GM21367 (cell line): ENCODE results near the gene PTRHD1.
"Not testable (repeated sequence)": the region's sequence is repeated elsewhere in the genome, so short reads cannot be mapped to it uniquely, and the experiment has no call there.

Source experiments
- ATAC-seq: cut with Tn5 transposase; IDR thresholded peaks from one replicate; pipeline ENCODE4 v1.9.1; 2021; ENCODE audit not compliant: unreplicated experiment

Gene PTRHD1

DNA sequence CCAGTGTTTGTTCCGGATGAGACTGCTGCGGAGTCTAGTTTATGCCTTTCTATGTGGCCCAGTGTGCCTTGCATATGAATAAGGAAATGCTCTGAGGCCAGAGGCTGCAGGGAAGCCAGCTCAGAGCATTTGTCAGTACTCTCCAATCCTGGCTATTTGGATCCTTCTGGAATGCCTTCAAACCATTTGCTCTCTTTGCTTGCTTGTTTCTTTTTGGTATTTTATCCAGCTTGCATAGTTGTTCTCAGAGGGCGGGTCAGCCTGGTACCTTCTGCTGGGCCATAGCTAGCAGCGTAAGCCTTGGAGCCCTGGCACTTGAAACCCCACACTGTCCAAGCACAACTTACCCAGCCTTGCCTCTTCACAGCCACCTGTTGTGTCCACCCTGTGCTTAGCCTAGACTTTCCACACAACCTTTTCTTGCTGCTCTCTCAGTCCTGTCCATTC is 20.5 kb upstream of the PTRHD1 start:
- no peak for ATAC-seq

DNA sequence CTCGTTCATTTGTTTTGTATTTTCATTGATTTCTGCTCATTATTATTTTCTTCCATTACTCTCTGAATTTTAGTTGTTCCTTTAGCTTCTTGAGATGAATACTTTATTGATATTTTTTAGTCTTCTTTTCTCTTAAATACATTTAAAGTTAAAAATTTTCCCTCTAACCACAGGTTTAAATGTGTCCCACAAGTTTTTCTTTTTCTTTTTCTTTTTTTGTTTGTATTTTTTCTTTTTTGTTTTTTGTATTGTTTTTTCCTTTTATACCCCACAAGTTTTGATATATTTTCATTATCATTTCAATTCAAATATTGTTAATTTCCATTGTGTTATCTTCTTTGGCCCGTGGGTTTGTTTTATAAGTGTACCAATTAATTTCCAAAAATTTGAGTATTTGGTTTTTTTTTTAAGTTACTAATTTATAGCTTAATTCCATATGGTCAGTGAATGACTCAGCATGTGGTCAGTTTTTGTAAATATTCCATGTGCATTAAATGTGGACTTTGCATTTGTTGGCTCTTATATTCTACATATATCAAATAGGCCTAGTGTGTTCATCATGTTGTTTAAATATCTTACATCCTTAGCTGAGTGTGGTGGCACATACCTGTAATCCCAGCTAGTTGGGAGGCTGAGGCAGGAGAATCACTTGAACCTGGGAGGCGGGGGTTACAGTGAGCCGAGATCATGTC is 16.3 kb upstream of the PTRHD1 start:
- no peak for ATAC-seq

GRCh38 chr2:24806661-24807036 is 13.5 kb upstream of the PTRHD1 start:
- no peak for ATAC-seq

DNA sequence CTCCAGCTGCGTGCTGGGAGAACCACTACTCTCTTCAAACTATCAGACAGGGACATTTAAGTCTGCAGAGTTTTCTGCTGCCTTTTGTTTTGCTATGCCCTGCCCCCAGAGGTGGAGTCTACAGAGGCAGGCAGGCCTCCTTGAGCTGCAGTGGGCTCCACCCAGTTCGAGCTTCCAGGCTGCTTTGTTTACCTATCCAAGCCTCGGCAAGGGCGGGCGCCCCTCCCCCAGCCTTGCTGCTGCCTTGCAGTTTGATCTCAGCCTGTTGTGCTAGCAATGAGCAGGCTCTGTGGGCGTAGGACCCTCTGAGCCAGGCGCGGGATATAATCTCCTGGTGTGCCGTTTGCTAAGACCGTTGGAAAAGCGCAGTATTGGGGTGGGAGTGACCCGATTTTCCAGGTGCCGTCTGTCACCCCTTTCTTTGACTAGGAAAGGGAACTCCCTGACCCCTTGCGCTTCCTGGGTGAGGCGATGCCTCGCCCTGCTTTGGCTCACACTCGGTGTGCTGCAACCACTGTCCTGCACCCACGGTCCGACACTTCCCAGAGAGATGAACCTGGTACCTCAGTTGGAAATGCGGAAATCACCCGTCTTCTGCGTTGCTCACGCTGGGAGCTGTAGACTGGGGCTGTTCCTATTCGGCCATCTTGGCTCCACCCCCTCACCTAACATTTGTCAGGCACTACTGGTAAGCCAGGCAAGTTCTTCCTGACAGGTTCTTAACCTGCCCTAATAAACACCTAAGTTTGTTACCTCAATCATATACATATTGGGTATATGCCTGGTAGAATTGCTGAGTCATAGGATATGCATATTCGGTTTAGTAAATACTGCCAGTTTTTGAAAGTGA is 12.8 kb upstream of the PTRHD1 start:
- not testable (repeated sequence) for ATAC-seq

GRCh38 chr2:24800487-24800886 is 7.3 kb upstream of the PTRHD1 start:
- not testable (repeated sequence) for ATAC-seq

- ATAC-seq: no peak
Observed at GRCh38 chr2:24797644-24798043, 4.5 kb upstream of the PTRHD1 start.

GRCh38 chr2:24793761-24794435 is 707 bp upstream of the PTRHD1 start:
- no peak for ATAC-seq

DNA sequence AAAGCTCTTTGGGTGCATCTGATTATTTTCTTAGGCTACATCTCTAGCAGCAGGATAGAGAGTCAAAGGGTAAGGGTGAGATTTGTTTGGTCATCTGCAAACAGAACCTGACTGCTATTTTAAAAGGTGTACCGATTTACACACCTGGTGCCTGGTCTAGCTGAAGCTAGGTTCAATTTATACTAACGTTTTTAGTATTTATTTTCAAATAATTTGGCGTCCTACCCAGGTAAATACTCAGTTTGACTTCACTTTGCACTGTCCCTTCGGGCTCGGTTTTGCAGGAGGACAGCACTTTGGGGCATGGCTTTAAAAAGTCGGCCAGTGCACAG is 683 bp downstream of the PTRHD1 start:
- no peak for ATAC-seq

GRCh38 chr2:24791452-24791851 is 1.7 kb downstream of the PTRHD1 start:
- no peak for ATAC-seq

- no peak for ATAC-seq
Observed at GRCh38 chr2:24788816-24789215, 4.4 kb downstream of the PTRHD1 start.

DNA sequence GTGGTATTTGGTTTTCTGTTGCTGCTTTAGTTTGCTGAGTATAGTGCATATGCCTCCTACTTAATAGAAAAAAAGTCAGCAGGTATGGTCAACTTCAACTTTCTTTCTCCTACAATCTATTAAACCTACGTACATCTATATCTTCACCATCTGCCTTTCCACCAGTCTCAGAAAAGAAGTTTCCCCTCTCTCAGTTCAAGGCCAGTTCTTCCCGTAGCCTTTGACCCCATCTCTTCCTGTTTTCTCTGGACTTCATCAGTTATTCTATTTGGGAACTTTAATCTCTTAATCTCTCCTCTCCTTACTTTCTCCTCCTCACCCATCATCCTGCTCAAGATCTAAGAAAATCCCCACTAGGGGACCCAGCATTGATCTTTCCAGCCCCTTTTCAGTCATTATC is 5.7 kb downstream of the PTRHD1 start:
- ATAC-seq: no peak

- peak; percentile 88 for ATAC-seq
Observed at GRCh38 chr2:24785671-24786321, 7.4 kb downstream of the PTRHD1 start.

GRCh38 chr2:24783641-24784040 is 9.6 kb downstream of the PTRHD1 start:
- ATAC-seq: no peak

- ATAC-seq: no peak
Observed at GRCh38 chr2:24779116-24779515, 14.1 kb downstream of the PTRHD1 start.

- no peak for ATAC-seq
Observed at GRCh38 chr2:24774373-24774772, 18.8 kb downstream of the PTRHD1 start.

- no peak for ATAC-seq
Observed at GRCh38 chr2:24771764-24772586, 21.2 kb downstream of the PTRHD1 start.

- ATAC-seq: no peak
Observed at GRCh38 chr2:24771061-24771460, 22.1 kb downstream of the PTRHD1 start.

GRCh38 chr2:24768601-24769000 is 24.6 kb downstream of the PTRHD1 start:
- no peak for ATAC-seq

DNA sequence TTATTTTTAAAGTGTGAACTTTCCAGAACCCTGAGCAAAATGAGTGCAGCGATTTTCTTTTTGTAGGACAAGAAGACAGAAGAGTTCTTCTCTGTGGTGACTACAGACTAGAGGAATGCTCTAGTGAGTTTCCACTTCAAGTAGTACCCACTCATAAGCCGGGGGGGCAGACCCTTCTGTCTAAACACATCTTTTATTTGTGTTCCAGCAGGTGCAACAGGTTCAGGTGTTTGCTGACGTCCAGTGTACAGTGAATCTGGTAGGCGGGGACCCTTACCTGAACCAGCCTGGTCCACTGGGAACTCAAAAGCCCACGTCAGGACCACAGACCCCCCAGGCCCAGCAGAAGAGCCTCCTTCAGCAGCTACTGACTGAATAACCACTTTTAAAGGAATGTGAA is 25.2 kb downstream of the PTRHD1 start:
- no peak for ATAC-seq

DNA sequence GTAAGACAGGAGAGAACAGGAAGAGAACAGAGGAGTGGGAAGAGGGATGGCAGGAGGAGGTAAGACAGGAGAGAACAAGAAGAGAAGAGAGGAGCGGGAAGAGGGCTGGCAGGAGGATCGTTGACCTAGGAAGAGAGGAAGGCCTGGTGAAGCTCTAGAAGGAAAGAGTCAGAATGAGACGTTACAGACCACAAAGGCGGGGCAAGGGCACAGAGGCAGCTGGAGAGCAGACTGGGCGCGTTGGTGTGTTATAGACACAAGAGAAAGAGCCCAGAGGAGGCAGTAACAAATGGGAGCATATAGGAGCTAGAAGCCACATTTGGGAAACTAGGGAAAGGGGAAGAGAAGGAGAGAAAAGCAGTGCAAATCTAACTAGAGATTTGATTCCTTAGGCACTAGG is 26.6 kb downstream of the PTRHD1 start:
- ATAC-seq: no peak

DNA sequence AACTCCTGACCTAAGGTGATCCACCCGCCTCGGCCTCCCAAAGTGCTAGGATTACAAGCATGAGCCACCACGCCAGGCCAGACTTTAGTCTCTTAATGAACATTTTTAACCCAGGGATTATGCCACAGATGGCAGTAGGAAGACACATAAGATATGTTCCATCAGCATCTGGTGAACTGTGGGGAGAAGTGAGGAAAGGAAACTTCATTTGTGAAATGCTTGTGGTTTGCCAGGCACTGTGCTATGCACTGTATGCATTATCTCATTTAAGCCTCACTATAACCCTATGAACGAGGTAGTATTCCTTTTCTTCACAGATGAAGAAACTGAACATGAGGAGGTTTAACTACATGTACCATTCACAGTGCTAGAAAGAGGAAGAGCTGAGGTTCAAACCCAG is 29.3 kb downstream of the PTRHD1 start:
- ATAC-seq: no peak
